IMR-90 (cell line): ENCODE data around the gene IFI30. TPM values are rescaled to one million over a fixed set of nuclear protein-coding genes. Genes with fewer than 3 reads are reported as not detected.

Source experiments
- ATAC-seq: fragments of 200-7000 bp; cut with Tn5 transposase; 2 replicates; pipeline ENCODE4 v1.9.1; 2020; ENCODE audit warnings: low read depth, mild to moderate bottlenecking, moderate library complexity
- BruUV-seq: library from RNA; stranded (reverse); fragments of 400-500 nt; replicated peaks from 2 replicates; lab custom pipeline; 2021; lab: Mats Ljungman, UMichigan
- CTCF ChIA-PET: fragments of 300-600 bp; formaldehyde crosslinking; extraction: SDS; loops from one replicate; lab custom pipeline; 2021; ENCODE audit warnings: antibody characterized with exemption; lab: Yijun Ruan, JAX
- POLR2A ChIA-PET: fragments of 300-600 bp; sonication (Branson Sonifier 250); formaldehyde crosslinking; loops from one replicate; lab custom pipeline; 2022; ENCODE audit warnings: antibody characterized with exemption; ENCODE audit not compliant: unreplicated experiment; lab: Charles Lee
- DNase-seq: peaks from one replicate; pipeline ENCODE4 v3.0.0; 2013
- H2AFZ ChIP-seq: replicated peaks from 2 replicates; pipeline ENCODE3; 2013; ENCODE audit warnings: low read length, mild to moderate bottlenecking; ENCODE audit not compliant: poor library complexity
- H2AK5ac ChIP-seq: 2 replicates; pipeline ENCODE4 v1.6.1; 2013; ENCODE audit warnings: low read depth, low read length, inconsistent platforms
- H2AK9ac ChIP-seq: replicated peaks from 2 replicates; pipeline ENCODE3; 2013; ENCODE audit warnings: mild to moderate bottlenecking, low read depth, low read length, moderate library complexity; ENCODE audit not compliant: poor library complexity
- H2BK120ac ChIP-seq: 2 replicates; pipeline ENCODE4 v1.6.1; 2013; ENCODE audit warnings: low read depth, low read length, inconsistent platforms
- H2BK15ac ChIP-seq: 3 replicates; pipeline ENCODE4 v1.6.1; 2013; ENCODE audit warnings: low read depth, low read length, inconsistent platforms
- H2BK20ac ChIP-seq: 2 replicates; pipeline ENCODE4 v1.6.1; 2013; ENCODE audit warnings: low read depth, mild to moderate bottlenecking, inconsistent platforms, low read length, moderate library complexity
- H2BK5ac ChIP-seq: 2 replicates; pipeline ENCODE4 v1.6.1; 2013; ENCODE audit warnings: mild to moderate bottlenecking, low read depth, low read length, inconsistent platforms; ENCODE audit not compliant: poor library complexity, severe bottlenecking
- H3K14ac ChIP-seq: replicated peaks from 2 replicates; pipeline ENCODE4 v1.6.1; 2013; ENCODE audit warnings: low read depth, low read length, inconsistent platforms
- H3K18ac ChIP-seq: 2 replicates; pipeline ENCODE4 v1.6.1; 2013; ENCODE audit warnings: low read depth, low read length, control low read depth
- H3K23ac ChIP-seq: 2 replicates; pipeline ENCODE4 v1.6.1; 2013; ENCODE audit warnings: low read depth, low read length, inconsistent platforms
- H3K27ac ChIP-seq: 2 replicates; pipeline ENCODE4 v1.5.1; 2013; ENCODE audit warnings: mild to moderate bottlenecking, control low read depth, low read length; ENCODE audit not compliant: insufficient read depth
- H3K27me3 ChIP-seq: 2 replicates; pipeline ENCODE4 v1.6.1; 2013; ENCODE audit warnings: low read length; ENCODE audit not compliant: control insufficient read depth, insufficient read depth
- H3K36me3 ChIP-seq: 2 replicates; pipeline ENCODE4 v1.6.1; 2013; ENCODE audit warnings: low read length, mixed read lengths; ENCODE audit not compliant: control insufficient read depth, insufficient read depth
- H3K4ac ChIP-seq: 2 replicates; pipeline ENCODE4 v1.6.1; 2013; ENCODE audit warnings: low read depth, low read length, inconsistent platforms
- H3K4me1 ChIP-seq: 2 replicates; pipeline ENCODE4 v1.6.1; 2013; ENCODE audit warnings: low read length, mixed read lengths; ENCODE audit not compliant: control insufficient read depth, insufficient read depth
- H3K4me2 ChIP-seq: 2 replicates; pipeline ENCODE4 v1.6.1; 2013; ENCODE audit warnings: low read depth, mild to moderate bottlenecking, control low read depth, low read length, moderate library complexity
- H3K4me3 ChIP-seq: 2 replicates; pipeline ENCODE4 v1.5.1; 2013; ENCODE audit warnings: low read depth, mild to moderate bottlenecking, control low read depth, low read length, moderate library complexity; ENCODE audit not compliant: insufficient read depth
- H3K56ac ChIP-seq: 2 replicates; pipeline ENCODE4 v1.6.1; 2013; ENCODE audit warnings: low read length, inconsistent platforms; ENCODE audit not compliant: insufficient read depth; ENCODE audit errors: extremely low read depth
- H3K79me1 ChIP-seq, 2 experiments: 2 replicates each; pipeline ENCODE4 v1.6.1; 2013; ENCODE audit warnings: low read length in 2 of 2, inconsistent platforms in 1 of 2, low read depth in 1 of 2
- H3K9ac ChIP-seq: 2 replicates; pipeline ENCODE4 v1.6.1; 2013; ENCODE audit warnings: low read depth, low read length, control low read depth
- H3K9me1 ChIP-seq: 2 replicates; pipeline ENCODE4 v1.6.1; 2013; ENCODE audit warnings: low read length, inconsistent platforms; ENCODE audit not compliant: insufficient read depth
- H3K9me3 ChIP-seq: 2 replicates; pipeline ENCODE4 v1.6.1; 2013; ENCODE audit warnings: low read length; ENCODE audit not compliant: control insufficient read depth, insufficient read depth
- H4K20me1 ChIP-seq: 2 replicates; pipeline ENCODE4 v1.6.1; 2013; ENCODE audit warnings: low read length, inconsistent platforms; ENCODE audit not compliant: insufficient read depth
- H4K5ac ChIP-seq: 2 replicates; pipeline ENCODE4 v1.6.1; 2013; ENCODE audit warnings: mild to moderate bottlenecking, low read depth, low read length, control low read depth
- H4K8ac ChIP-seq, 2 experiments: 2 replicates each; pipeline ENCODE4 v1.6.1; 2013; ENCODE audit warnings: low read depth in 2 of 2, low read length in 2 of 2, control low read depth in 1 of 2, inconsistent platforms in 1 of 2
- H4K91ac ChIP-seq: 2 replicates; pipeline ENCODE4 v1.6.1; 2013; ENCODE audit warnings: low read depth, low read length, inconsistent platforms; ENCODE audit not compliant: insufficient read depth
- BHLHE40 ChIP-seq: fragments of 150-350 bp; IDR thresholded peaks from 2 replicates; pipeline ENCODE4 v1.6.1; 2016; ENCODE audit warnings: mild to moderate bottlenecking, low read depth, low read length
- CEBPB ChIP-seq: IDR thresholded peaks from 2 replicates; pipeline ENCODE4 v1.6.1; 2012; ENCODE audit warnings: low read depth, low read length, improper control_type of control experiment
- CHD1 ChIP-seq: IDR thresholded peaks from 2 replicates; pipeline ENCODE4 v1.6.1; 2012; ENCODE audit warnings: low read depth, low read length, improper control_type of control experiment
- MAFK ChIP-seq: IDR thresholded peaks from 2 replicates; pipeline ENCODE4 v1.6.1; 2012; ENCODE audit warnings: low read depth, low read length, improper control_type of control experiment
- MAZ ChIP-seq: IDR thresholded peaks from 2 replicates; pipeline ENCODE4 v1.6.1; 2012; ENCODE audit warnings: low read depth, mild to moderate bottlenecking, low read length, improper control_type of control experiment, moderate library complexity, borderline replicate concordance
- MXI1 ChIP-seq: IDR thresholded peaks from 2 replicates; pipeline ENCODE4 v1.6.1; 2012; ENCODE audit warnings: low read depth, mild to moderate bottlenecking, low read length, moderate library complexity, borderline replicate concordance
- NFE2L2 ChIP-seq: fragments of 150-350 bp; IDR thresholded peaks from 2 replicates; pipeline ENCODE4 v1.6.1; 2016; ENCODE audit warnings: low read depth, mild to moderate bottlenecking, low read length
- POLR2A ChIP-seq: IDR thresholded peaks from 2 replicates; pipeline ENCODE4 v1.6.1; 2012; ENCODE audit warnings: mild to moderate bottlenecking, low read depth, low read length
- RAD21 ChIP-seq: IDR thresholded peaks from 2 replicates; pipeline ENCODE4 v1.6.1; 2012; ENCODE audit warnings: low read length, improper control_type of control experiment
- RFX5 ChIP-seq: IDR thresholded peaks from 2 replicates; pipeline ENCODE4 v1.8.0; 2012; ENCODE audit warnings: low read depth, mild to moderate bottlenecking, low read length, moderate library complexity
- SMC3 ChIP-seq: fragments of 150-350 bp; IDR thresholded peaks from 2 replicates; pipeline ENCODE4 v1.6.1; 2016; ENCODE audit warnings: low read depth, mild to moderate bottlenecking, antibody characterized with exemption, low read length, moderate library complexity
- WGBS, 2 experiments: methylation state at CpG; one replicate each; pipeline versions ENCODE4 v1.1.5 to v1.1.7; 2013; ENCODE audit warnings: missing lambda C conversion rate in 2 of 2; ENCODE audit not compliant: insufficient read length in 1 of 2; ENCODE audit errors: extremely low coverage in 2 of 2; 5-methylcytosine and 5-hydroxymethylcytosine counted together
- dilution Hi-C: fragments of 300-500 bp; cut with HindIII; formaldehyde crosslinking; loops from one replicate; pipeline ENCODE4 v1.14.3; 2018; ENCODE audit warnings: low sequenced_read_pairs; ENCODE audit not compliant: unreplicated experiment
- in situ Hi-C: fragments of 300-500 bp; cut with MboI; formaldehyde crosslinking; loops from 3 replicates; pipeline ENCODE4 v1.14.3; 2019; ENCODE audit warnings: low sequenced_read_pairs, inconsistent platforms, mixed read lengths
- intact Hi-C: fragments of 100-400 bp; cut with micrococcal nuclease; formaldehyde crosslinking; loops from 2 replicates; pipeline ENCODE4 v1.10.0; 2022
- polyA plus RNA-seq, 3 experiments: library from polyadenylated mRNA; depleted of rRNA; stranded (reverse); fragments of >200 nt; gene quantifications; 2 replicates each; pipeline ENCODE4 v1.2.3, GENCODE V29; 2012; ENCODE audit warnings: low replicate concordance in 1 of 3
- total RNA-seq: library from RNA; depleted of rRNA; stranded (reverse); fragments of >200 nt; gene quantifications from 2 replicates; pipeline ENCODE4 v1.2.3, GENCODE V29; 2012
- TF ChIP-seq, protein P1 (sequence below): fragments of 150-350 bp; IDR thresholded peaks from 2 replicates; pipeline ENCODE4 v1.6.1; 2017; ENCODE audit warnings: mild to moderate bottlenecking, antibody characterized with exemption, low read length, low read depth
- TF ChIP-seq, protein P2 (sequence below): fragments of 150-350 bp; IDR thresholded peaks from 2 replicates; pipeline ENCODE4 v1.6.1; 2016; ENCODE audit warnings: low read depth, mild to moderate bottlenecking, low read length, moderate library complexity, borderline replicate concordance

The IFI30 gene
- total and polyA plus RNA-seq, 2 of the 4 experiments (the other 2 are of a cell fraction): 2.3 TPM

DNA sequence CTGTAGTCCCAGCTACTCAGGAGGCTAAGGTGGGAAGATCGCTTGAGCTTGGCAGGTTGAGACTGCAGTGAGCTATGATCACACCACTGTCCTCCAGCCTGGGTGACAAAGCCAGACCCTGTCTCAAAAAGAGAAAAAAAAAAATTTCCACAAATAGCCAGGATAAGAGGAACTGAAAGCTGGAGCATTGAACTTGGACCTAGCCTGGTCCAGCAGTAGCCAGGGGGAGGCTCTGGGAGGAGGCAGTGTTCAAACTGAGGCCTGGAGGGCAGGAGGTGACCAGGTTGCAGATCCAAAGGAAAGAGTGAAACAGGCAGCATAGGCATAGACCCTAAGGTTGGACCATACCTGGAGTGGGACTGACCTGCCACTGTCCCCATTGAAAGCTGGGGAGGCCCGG, 47.5 kb upstream of the IFI30 start:
- BruUV-seq: no TSS peak
- Histone ChIP-seq H3K27ac (no peak overlapping the region), H2AK9ac (no peak overlapping the region), H2BK15ac (no peak overlapping the region), H3K27me3 (no peaks in the 10 kb centered on the region), H2BK20ac (no peak overlapping the region), H2AFZ (no peak overlapping the region), H4K91ac (no peak overlapping the region), H3K23ac (no peak overlapping the region), H3K79me1 (peaks cover 0 to 5% of the 10 kb centered on the region in 2 experiments; a peak in 1 of 4 replicates), H2BK5ac (no peak overlapping the region), H3K18ac (no peak overlapping the region), H3K9ac (no peak overlapping the region), H3K4me1 (no peaks in the 10 kb centered on the region; the same call in 1 of the 2 replicates), H4K8ac (no peak overlapping the region), H2AK5ac (no peak overlapping the region), H3K9me3 (no peaks in the 10 kb centered on the region), H3K4ac (no peak overlapping the region), H3K14ac (no peak overlapping the region), H2BK120ac (no peak overlapping the region), H3K9me1 (no peaks in the 10 kb centered on the region), H4K5ac (no peak overlapping the region), H3K56ac (no peak overlapping the region), H3K4me3 (no peak overlapping the region), H4K20me1 (peaks cover 2% of the 10 kb centered on the region; the same call in 1 of the 2 replicates), H3K4me2 (no peak overlapping the region), H3K36me3 (peaks cover 62% of the 10 kb centered on the region)
- DNase-seq (no peak), ATAC-seq (no peak)
- TF ChIP-seq SMC3 (no peak), MXI1 (no peak), CEBPB (no peak), MAZ (no peak), RFX5 (no peak), NFE2L2 (no peak), POLR2A (no peak), BHLHE40 (no peak), RAD21 (no peak), MAFK (no peak), CHD1 (no peak)
- TF ChIP-seq, protein P1, sequence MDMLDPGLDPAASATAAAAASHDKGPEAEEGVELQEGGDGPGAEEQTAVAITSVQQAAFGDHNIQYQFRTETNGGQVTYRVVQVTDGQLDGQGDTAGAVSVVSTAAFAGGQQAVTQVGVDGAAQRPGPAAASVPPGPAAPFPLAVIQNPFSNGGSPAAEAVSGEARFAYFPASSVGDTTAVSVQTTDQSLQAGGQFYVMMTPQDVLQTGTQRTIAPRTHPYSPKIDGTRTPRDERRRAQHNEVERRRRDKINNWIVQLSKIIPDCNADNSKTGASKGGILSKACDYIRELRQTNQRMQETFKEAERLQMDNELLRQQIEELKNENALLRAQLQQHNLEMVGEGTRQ: no peak
- TF ChIP-seq, protein P2, sequence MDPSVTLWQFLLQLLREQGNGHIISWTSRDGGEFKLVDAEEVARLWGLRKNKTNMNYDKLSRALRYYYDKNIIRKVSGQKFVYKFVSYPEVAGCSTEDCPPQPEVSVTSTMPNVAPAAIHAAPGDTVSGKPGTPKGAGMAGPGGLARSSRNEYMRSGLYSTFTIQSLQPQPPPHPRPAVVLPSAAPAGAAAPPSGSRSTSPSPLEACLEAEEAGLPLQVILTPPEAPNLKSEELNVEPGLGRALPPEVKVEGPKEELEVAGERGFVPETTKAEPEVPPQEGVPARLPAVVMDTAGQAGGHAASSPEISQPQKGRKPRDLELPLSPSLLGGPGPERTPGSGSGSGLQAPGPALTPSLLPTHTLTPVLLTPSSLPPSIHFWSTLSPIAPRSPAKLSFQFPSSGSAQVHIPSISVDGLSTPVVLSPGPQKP: no peak
- dilution Hi-C loops: no loop called here
- intact Hi-C loops: no loop called here
- ChIA-PET CTCF (no interaction called here), POLR2A (no interaction called here)
- WGBS, 2 experiments: no CpG with 5 or more reads among the region's 2 CpGs
- in situ Hi-C loops: no loop called here
